Heart right ventricle (tissue), 16 donors: Measurements from ENCODE around the gene CRMP1. TPM values are rescaled to one million over a fixed set of nuclear protein-coding genes. Genes with fewer than 3 reads are reported as not detected.

Experiments used
- ATAC-seq, 8 donors: fragments of 200-7000 bp; cut with Tn5 transposase; one replicate each; pipeline ENCODE4 v1.9.1; 2020; ENCODE audit warnings: mild to moderate bottlenecking in 8 of 8, moderate library complexity in 8 of 8, moderate number of reproducible peaks in 1 of 8
- DNase-seq, 2 donors: peaks; one replicate each; pipeline ENCODE4 v3.0.0-alpha.2; 2020
- H3K27ac ChIP-seq, 10 donors: fragments of 200-600 bp; sonication (generic) in 2 of 10; one replicate each; pipeline versions ENCODE4 v1.5.0 to v1.8.0; 2020 to 2022; ENCODE audit warnings: mild to moderate bottlenecking in 3 of 10
- H3K27me3 ChIP-seq, 7 donors: fragments of 200-600 bp; one replicate each; pipeline ENCODE4 v1.8.0; 2021 to 2022; ENCODE audit warnings: mild to moderate bottlenecking in 2 of 7
- H3K36me3 ChIP-seq, 9 donors: fragments of 200-600 bp; sonication (generic) in 1 of 9; one replicate each; pipeline versions ENCODE4 v1.5.0 to v1.8.0; 2020 to 2022; ENCODE audit warnings: mild to moderate bottlenecking in 2 of 9
- H3K4me1 ChIP-seq, 9 donors: fragments of 200-600 bp; sonication (generic) in 1 of 9; one replicate each; pipeline versions ENCODE4 v1.5.0 to v1.8.0; 2020 to 2022; ENCODE audit warnings: mild to moderate bottlenecking in 4 of 9
- H3K4me3 ChIP-seq, 10 donors: fragments of 200-600 bp; sonication (generic) in 2 of 10; one replicate each; pipeline versions ENCODE4 v1.5.0 to v1.8.0; 2020 to 2022; ENCODE audit warnings: mild to moderate bottlenecking in 7 of 10, moderate library complexity in 2 of 10
- H3K9me3 ChIP-seq, 11 donors: fragments of 200-600 bp in 10 of 11; sonication (generic) in 2 of 11; one replicate each; pipeline versions ENCODE4 v1.5.0 to v1.8.0; 2013 to 2022; ENCODE audit warnings: mild to moderate bottlenecking in 2 of 11, control low read depth in 1 of 11, moderate library complexity in 1 of 11
- CTCF ChIP-seq, 9 donors: fragments of 200-600 bp; sonication (generic) in 2 of 9; IDR thresholded peaks; one replicate each; pipeline versions ENCODE4 v1.5.0 to v1.8.0; 2021 to 2022; ENCODE audit warnings: antibody characterized with exemption in 9 of 9, mild to moderate bottlenecking in 5 of 9, moderate library complexity in 1 of 9
- WGBS, 2 donors: extraction: QIAGEN DNeasy Blood & Tissue Kit; methylation state at CpG; one replicate each; pipeline ENCODE4 v1.1.7; 2013; ENCODE audit warnings: inconsistent platforms in 1 of 2; 5-methylcytosine and 5-hydroxymethylcytosine counted together
- intact Hi-C, 10 donors: fragments of 100-400 bp; cut with DNase I; formaldehyde crosslinking; loops; one replicate each; pipeline versions ENCODE4 v1.11.1 to v1.14.2; 2022
- polyA plus RNA-seq, 2 donors: library from polyadenylated mRNA; stranded (reverse); fragments of 200-250 nt; gene quantifications; one replicate each; pipeline ENCODE4 v1.2.3, GENCODE V29; 2013
- total RNA-seq, 10 donors: library from RNA; stranded (reverse); fragmentation: NEBNext Ultra II Directional in 3 of 10; extraction: Animal tissue kit (Norgen Biotek cat#: 25700) in 3 of 10; gene quantifications; one replicate each; pipeline versions ENCODE4 v1.2.1 to v1.2.4, GENCODE V29; 2021 to 2023
- donor health status: Arrhythmogenic right ventricular cardiomyopathy.
- donor health status: ischemic (EF 13 %, LVEDD 7.1; RV severe dilation, severe dysfunction).
- donor health status: healthy with polysubstance abuse.
- donor health status: DM: no; HTN: yes; CAD: no.
- donor health status: DM: no; HTN: no; CAD: no.
- donor health status: ischemic (EF 25% LVEDD 6.9; RV normal size, moderate dysfunction).
- donor health status: ischemic (EF 25% LVEDD 5.7; RV mildly dilated, moderate dysfunction).
- donor health status: healthy.
- donor health status: DM: yes; HTN: yes; CAD: no.
- donor health status: Ischemic cardiomyopathy.
- donor health status: ischemic (EF 35%, LVEDD 5.7; RV mildly dilated, moderate dysfunction).
- donor health status: nonischemic (EF 11% LVEDD 7.7; RV severe dilation, severe dysfunction).
- donor health status: DM: yes; HTN: yes; CAD: no.
- donor health status: PGD.
- donor health status: ischemic (EF 29% LVEDD 5.4; RV normal size, mild dysfunction).
- donor health status: nonischemic (EF 23%, LVEDD 6.1; RV moderate dilation, normal function).

Gene CRMP1
- total and polyA plus RNA-seq, 12 donors: 0.40 to 2.3 (median 0.95) TPM

- Histone ChIP-seq H3K27ac (no peak overlapping the region), H3K9me3 (peaks cover 0 to 13% (median 0%) of the 10 kb centered on the region in 11 donors), H3K4me3 (no peak overlapping the region), H3K36me3 (peaks cover 0 to 66% (median 6%) of the 10 kb centered on the region in 9 donors), H3K4me1 (no peaks in the 10 kb centered on the region), H3K27me3 (no peaks in the 10 kb centered on the region)
- DNase-seq (no peak), ATAC-seq (no peak)
- WGBS, 2 donors: 87 to 91% methylated on average over 12 of the region's 12 CpGs
- no peak for TF ChIP-seq CTCF (IDR thresholded peaks at IDR 0.05)
- intact Hi-C loops: no loop called here
Observed at GRCh38 chr4:5809216-5809776, 83.6 kb downstream of the CRMP1 start.

- 72 to 77% methylated on average over 10 of the region's 10 CpGs for whole genome bisulfite sequencing, 2 donors
- Histone ChIP-seq H3K9me3 (peaks cover 0 to 13% (median 0%) of the 10 kb centered on the region in 11 donors), H3K27ac (no peak overlapping the region), H3K4me1 (no peaks in the 10 kb centered on the region), H3K4me3 (no peak overlapping the region), H3K36me3 (peaks cover 0 to 60% (median 6%) of the 10 kb centered on the region in 9 donors), H3K27me3 (no peaks in the 10 kb centered on the region)
- TF ChIP-seq CTCF (IDR thresholded peaks at IDR 0.05): no peak
- intact Hi-C loops: no loop called here
- ATAC-seq (no peak), DNase-seq (no peak)
Observed at GRCh38 chr4:5808081-5808741, 84.7 kb downstream of the CRMP1 start.

GRCh38 chr4:5805270-5805669 lies 87.6 kb downstream of the CRMP1 start:
- Histone ChIP-seq H3K9me3 (peaks cover 0 to 5% (median 0%) of the 10 kb centered on the region in 11 donors), H3K27me3 (no peaks in the 10 kb centered on the region), H3K4me1 (no peaks in the 10 kb centered on the region), H3K27ac (no peak overlapping the region), H3K36me3 (peaks cover 0 to 55% (median 6%) of the 10 kb centered on the region in 9 donors), H3K4me3 (no peak overlapping the region)
- no peak for TF ChIP-seq CTCF (IDR thresholded peaks at IDR 0.05)
- ATAC-seq: peak in 1 of 8 donors; percentile 12
- intact Hi-C loops: no loop called here
- no peak for DNase-seq
- 93% methylated on average over 11 of the region's 11 CpGs for WGBS, 2 donors

- 94 to 95% methylated on average over 14 of the region's 14 CpGs for WGBS, 2 donors
- intact Hi-C loops: no loop called here
- TF ChIP-seq CTCF (IDR thresholded peaks at IDR 0.05): no peak
Observed at GRCh38 chr4:5804656-5805055, 88.2 kb downstream of the CRMP1 start.

More at GRCh38 chr4:5804656-5805055, 88.2 kb downstream of the CRMP1 start:
- Histone ChIP-seq H3K4me3 (no peak overlapping the region), H3K27me3 (no peaks in the 10 kb centered on the region), H3K9me3 (no peaks in the 10 kb centered on the region), H3K27ac (no peak overlapping the region), H3K36me3 (peaks cover 0 to 49% (median 6%) of the 10 kb centered on the region in 9 donors), H3K4me1 (no peaks in the 10 kb centered on the region)
- ATAC-seq (no peak), DNase-seq (no peak)
